KMS-11 (cell line): ENCODE data around the gene GATC.

Experiments
- H2AFZ ChIP-seq: fragments of 200-600 bp; sonication (generic); 2 replicates; pipeline ENCODE4 v1.6.1; 2016; ENCODE audit warnings: antibody characterized with exemption, mixed run types, low read depth
- H3K27ac ChIP-seq: fragments of 200-600 bp; sonication (generic); 2 replicates; pipeline ENCODE4 v1.6.1; 2016; ENCODE audit warnings: mild to moderate bottlenecking, mixed run types
- H3K27me3 ChIP-seq: fragments of 200-600 bp; sonication (generic); 2 replicates; pipeline ENCODE4 v1.6.1; 2017; ENCODE audit warnings: mild to moderate bottlenecking, low read depth, mixed run types, moderate library complexity; ENCODE audit not compliant: insufficient read depth
- H3K36me3 ChIP-seq: fragments of 200-600 bp; sonication (generic); 2 replicates; pipeline ENCODE4 v1.6.1; 2017; ENCODE audit warnings: mild to moderate bottlenecking, mixed run types; ENCODE audit not compliant: insufficient read depth
- H3K4me1 ChIP-seq: fragments of 200-600 bp; sonication (generic); 2 replicates; pipeline ENCODE4 v1.6.1; 2016; ENCODE audit warnings: mild to moderate bottlenecking, low read depth, mixed run types; ENCODE audit not compliant: poor library complexity, severe bottlenecking
- H3K4me2 ChIP-seq: fragments of 200-600 bp; sonication (generic); 2 replicates; pipeline ENCODE4 v1.7.0; 2016; ENCODE audit warnings: mild to moderate bottlenecking, mixed run types
- H3K4me3 ChIP-seq: fragments of 200-600 bp; sonication (generic); IDR thresholded peaks from 2 replicates; pipeline ENCODE4 v1.6.1; 2017; ENCODE audit warnings: low read depth, low read length, mixed read lengths; ENCODE audit not compliant: insufficient read depth
- H3K79me2 ChIP-seq: fragments of 200-600 bp; sonication (generic); 2 replicates; pipeline ENCODE4 v1.6.1; 2016; ENCODE audit warnings: low read depth, mixed run types; ENCODE audit not compliant: insufficient read depth
- H3K9ac ChIP-seq: fragments of 200-600 bp; sonication (generic); 2 replicates; pipeline ENCODE4 v1.6.1; 2016; ENCODE audit warnings: mild to moderate bottlenecking, mixed run types
- H4K20me1 ChIP-seq: fragments of 200-600 bp; sonication (generic); 2 replicates; pipeline ENCODE4 v1.6.1; 2016; ENCODE audit warnings: mild to moderate bottlenecking, mixed run types; ENCODE audit not compliant: insufficient read depth
- CTCF ChIP-seq: fragments of 200-600 bp; sonication (generic); conservative IDR thresholded peaks from 2 replicates; pipeline ENCODE4 v1.6.1; 2017; ENCODE audit warnings: low read depth, mild to moderate bottlenecking, antibody characterized with exemption, low read length, moderate library complexity, mixed read lengths

The GATC gene

GRCh38 chr12:120469450-120470149 is 23.4 kb downstream of the GATC start, which contains the start of gene SRSF9:
SRSF9 (minus strand) TSS chr12:120469748; CDS start chr12:120469609, 139 bp downstream.
- 0 out of 2 replicates have a peak, but pooled peaks cover 3% of the 10 kb centered on the region for H4K20me1 ChIP-seq
- peaks cover 9% of the 10 kb centered on the region for H3K4me1 ChIP-seq
- H3K4me3 ChIP-seq: no peak within 1 kb of the TSS
- peaks cover 39% of the 10 kb centered on the region for H3K79me2 ChIP-seq
- no peaks in the 10 kb centered on the region for H3K27me3 ChIP-seq
- peak within 1 kb of the TSS; percentile 60; the same call in 1 of the 2 replicates for H3K9ac ChIP-seq
- TF ChIP-seq CTCF: peak; percentile 61
- H3K36me3 ChIP-seq: peaks cover under 1% of the 10 kb centered on the region; the same call in 1 of the 2 replicates
- H2AFZ ChIP-seq: peak within 1 kb of the TSS; percentile 75
- peak within 1 kb of the TSS; percentile 57 for H3K4me2 ChIP-seq
- H3K27ac ChIP-seq: peak within 1 kb of the TSS; percentile 47; the same call in 1 of the 2 replicates

GRCh38 chr12:120470150-120470784 is 24.0 kb downstream of the GATC start:
- no peaks in the 10 kb centered on the region for H3K27me3 ChIP-seq
- no peak overlapping the region for H3K4me3 ChIP-seq
- H2AFZ ChIP-seq: peak overlapping the region; percentile 75
- H3K79me2 ChIP-seq: peaks cover 32% of the 10 kb centered on the region
- TF ChIP-seq CTCF: no peak
- H4K20me1 ChIP-seq: 0 out of 2 replicates have a peak, but pooled peaks cover 3% of the 10 kb centered on the region
- H3K4me2 ChIP-seq: peak overlapping the region; percentile 42
- no peak overlapping the region for H3K27ac ChIP-seq
- H3K36me3 ChIP-seq: no peaks in the 10 kb centered on the region
- H3K9ac ChIP-seq: no peak overlapping the region
- H3K4me1 ChIP-seq: peaks cover 9% of the 10 kb centered on the region

DNA sequence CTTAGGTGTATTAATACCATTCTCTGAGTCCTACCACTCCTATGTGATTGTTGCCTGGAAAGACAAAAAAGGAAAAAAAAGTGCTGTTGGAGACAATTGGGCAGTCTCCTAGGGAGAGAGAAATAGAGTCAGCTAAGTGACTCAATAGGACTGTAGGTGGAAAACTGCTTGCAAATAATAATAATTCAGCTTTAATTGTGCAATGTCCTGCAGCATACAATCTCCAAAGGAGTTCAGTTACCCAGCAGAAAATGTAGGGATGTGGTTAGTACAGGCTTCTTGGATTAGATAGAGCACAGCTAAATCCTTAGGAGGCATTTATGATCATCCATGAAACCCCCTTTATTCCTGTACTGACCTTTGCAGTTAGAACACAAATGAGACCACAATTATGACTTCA is 26.3 kb downstream of the GATC start:
- no peaks in the 10 kb centered on the region for H4K20me1 ChIP-seq
- H3K4me2 ChIP-seq: no peak overlapping the region
- H3K4me1 ChIP-seq: peaks cover under 1% of the 10 kb centered on the region

More for the DNA sequence above, 26.3 kb downstream of the GATC start:
- H3K4me3 ChIP-seq: no peak overlapping the region
- no peaks in the 10 kb centered on the region for H3K27me3 ChIP-seq
- no peak overlapping the region for H3K9ac ChIP-seq
- H2AFZ ChIP-seq: no peak overlapping the region
- TF ChIP-seq CTCF: no peak
- no peaks in the 10 kb centered on the region for H3K36me3 ChIP-seq
- H3K27ac ChIP-seq: no peak overlapping the region
- peaks cover 15% of the 10 kb centered on the region for H3K79me2 ChIP-seq
